ENCODE data around the gene HIPK4. TPM values are rescaled to one million over a fixed set of nuclear protein-coding genes. Genes with fewer than 3 reads are reported as not detected.

Gene HIPK4
- total RNA-seq, 1 donor from 2014 or later, result not detected

- no peak overlapping the region for H3K4me3 ChIP-seq (ENCODE audit: low read depth, low read length)
- TF ChIP-seq CTCF (conservative IDR thresholded peaks at IDR 0.05; ENCODE audit: low read depth, low read length), result no peak
- no peak for DNase-seq (ENCODE audit: low read depth)
Observed at GRCh38 chr19:40332669-40333068, 57.3 kb downstream of the HIPK4 start.

- no peak overlapping the region for H3K4me3 ChIP-seq (ENCODE audit: low read depth, low read length)
- DNase-seq (ENCODE audit: low read depth), result no peak
- no peak for TF ChIP-seq CTCF (conservative IDR thresholded peaks at IDR 0.05; ENCODE audit: low read depth, low read length)
Observed at GRCh38 chr19:40331052-40331451, 58.9 kb downstream of the HIPK4 start.

Other genes starting within 250 kb of the HIPK4 start
- 9.9 and 10.4 TPM in 2 replicates for gene MAP3K10, start 198.8 kb downstream of the HIPK4 start, total RNA-seq
- gene TTC9B, start 171.8 kb downstream of the HIPK4 start, total RNA-seq, result not detected in 2 replicates
- gene CCNP, start 163.5 kb downstream of the HIPK4 start, total RNA-seq, result 0.14 and 0.23 TPM in 2 replicates
- 46.4 and 77.0 TPM in 2 replicates for gene AKT2, start 104.8 kb downstream of the HIPK4 start, total RNA-seq
- gene C19orf47, start 41.8 kb downstream of the HIPK4 start, total RNA-seq, result 10.6 and 13.5 TPM in 2 replicates
- gene PLD3, start 41.5 kb downstream of the HIPK4 start, total RNA-seq, result 148 and 284 TPM in 2 replicates
- 0.80 and 1.3 TPM in 2 replicates for gene PRX, start 23.2 kb upstream of the HIPK4 start, total RNA-seq
- 14.2 and 14.5 TPM in 2 replicates for gene SERTAD1, start 35.8 kb upstream of the HIPK4 start, total RNA-seq
- 11.3 and 18.1 TPM in 2 replicates for gene SERTAD3, start 54.2 kb upstream of the HIPK4 start, total RNA-seq
- gene BLVRB, start 75.6 kb upstream of the HIPK4 start, total RNA-seq, result 29.0 and 34.0 TPM in 2 replicates
- 0.14 and 0.17 TPM in 2 replicates for gene SPTBN4, start 76.8 kb upstream of the HIPK4 start, total RNA-seq
- gene SHKBP1, start 186.7 kb upstream of the HIPK4 start, total RNA-seq, result 108 and 113 TPM in 2 replicates
- 24.4 and 149 TPM in 2 replicates for gene LTBP4, start 211.2 kb upstream of the HIPK4 start, total RNA-seq

Measured in epithelial cell of proximal tubule (primary cell).